Testis (tissue), 3 donors: ENCODE data around the gene NUBPL. TPM values are rescaled to one million over a fixed set of nuclear protein-coding genes. Genes with fewer than 3 reads are reported as not detected.

ENCODE experiments used
- DNase-seq: peaks from one replicate; pipeline ENCODE4 v3.0.0-alpha.2; 2019
- H3K27ac ChIP-seq, 2 donors: fragments of 200-600 bp; sonication (generic); one replicate each; pipeline ENCODE4 v1.5.1; 2019
- H3K27me3 ChIP-seq: fragments of 200-600 bp; sonication (generic); one replicate; pipeline ENCODE4 v1.5.1; 2019
- H3K36me3 ChIP-seq: fragments of 200-600 bp; sonication (generic); one replicate; pipeline ENCODE4 v1.5.1; 2017; ENCODE audit warnings: low read depth; ENCODE audit errors: missing control alignments
- H3K4me1 ChIP-seq: fragments of 200-600 bp; sonication (generic); one replicate; pipeline ENCODE4 v1.5.1; 2019
- H3K4me3 ChIP-seq, 2 donors: fragments of 200-600 bp; sonication (generic); one replicate each; pipeline ENCODE4 v1.5.1; 2017 to 2019
- H3K9me3 ChIP-seq: fragments of 200-600 bp; sonication (generic); one replicate; pipeline ENCODE4 v1.5.1; 2017
- CTCF ChIP-seq, 3 experiments: fragments of 450-650 bp in 2 of 3; fragments of 200-600 bp in 1 of 3; sonication (generic) in 1 of 3; IDR thresholded peaks; one replicate each; pipeline ENCODE4 v1.5.1; 2016 to 2019; ENCODE audit warnings: antibody characterized with exemption in 3 of 3, mild to moderate bottlenecking in 2 of 3, moderate library complexity in 1 of 3
- POLR2A ChIP-seq: fragments of 450-650 bp; IDR thresholded peaks from one replicate; pipeline ENCODE4 v1.6.1; 2017; ENCODE audit warnings: antibody characterized with exemption, mild to moderate bottlenecking, moderate library complexity
- WGBS, 2 donors: methylation state at CpG; one replicate each; pipeline ENCODE4 v1.1.5; 2018; 5-methylcytosine and 5-hydroxymethylcytosine counted together
- intact Hi-C: fragments of 100-400 bp; cut with DNase I; formaldehyde crosslinking; loops from one replicate; pipeline ENCODE4 v1.15.1; 2023; ENCODE audit warnings: low total_unique reads
- polyA plus RNA-seq: library from polyadenylated mRNA; stranded (reverse); fragments of 350-450 nt; fragmentation: Illumina TruSeq; extraction: RNeasy Lipid Tissue Mini Kit (QIAGEN cat#74804); gene quantifications from one replicate; pipeline ENCODE4 v1.2.3, GENCODE V29; 2014; ENCODE audit warnings: low read depth, low replicate concordance; ENCODE audit not compliant: insufficient read depth
- total RNA-seq, 2 donors: library from RNA; depleted of rRNA; stranded (reverse); fragments of >200 nt; gene quantifications; one replicate each; pipeline ENCODE4 v1.2.3, GENCODE V29; 2016

NUBPL gene
- total and polyA plus RNA-seq, 3 donors from 2014 or later = 7.8 to 25.0 (median 19.8) TPM

DNA sequence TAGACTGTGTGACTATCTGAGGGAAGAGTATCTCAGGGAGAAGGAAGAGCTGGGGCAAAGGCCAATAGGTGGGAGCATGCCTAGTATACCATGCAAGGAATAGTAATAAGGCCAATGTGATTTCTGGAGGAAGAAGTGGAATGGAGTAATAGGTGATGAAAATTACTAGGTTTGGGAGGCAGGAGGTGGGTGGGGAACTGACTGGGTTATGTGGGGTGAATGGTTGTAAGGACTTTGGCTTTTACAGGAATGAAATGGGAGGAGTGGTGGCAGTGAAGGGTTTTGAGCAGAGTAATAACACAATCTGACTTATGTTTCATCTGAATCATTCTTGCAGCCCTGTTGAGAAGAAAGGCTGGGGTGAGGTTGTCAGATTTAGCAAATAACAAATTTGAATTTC, 30.9 kb downstream of the NUBPL start:
- no peak overlapping the region for H3K27ac ChIP-seq
- H3K27me3 ChIP-seq = no peaks in the 10 kb centered on the region
- DNase-seq = no peak
- no peaks in the 10 kb centered on the region for H3K36me3 ChIP-seq
- TF ChIP-seq POLR2A (no peak), CTCF (IDR thresholded peaks at IDR 0.05) (no peak)
- intact Hi-C loops = no loop called here
- no peak overlapping the region for H3K4me3 ChIP-seq
- no peaks in the 10 kb centered on the region for H3K9me3 ChIP-seq
- no peaks in the 10 kb centered on the region for H3K4me1 ChIP-seq

DNA sequence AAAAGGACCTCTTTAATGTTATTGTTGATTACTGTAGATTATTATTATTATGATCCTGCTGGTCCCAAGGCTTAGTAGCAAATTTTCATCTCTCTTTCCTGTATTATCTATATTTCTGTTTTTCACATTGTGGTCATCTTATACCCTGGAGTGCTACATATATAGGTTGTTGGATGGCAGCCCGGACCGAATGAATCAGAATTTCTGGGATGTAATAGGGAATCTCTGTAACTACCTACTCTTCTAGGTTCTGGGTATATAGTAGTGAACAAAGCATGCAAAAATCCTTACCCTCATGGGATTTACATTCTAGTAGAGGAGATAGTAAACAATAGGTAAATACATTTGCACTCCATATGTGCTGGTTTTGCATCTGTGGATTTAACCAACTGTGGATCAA, 31.4 kb downstream of the NUBPL start:
- intact Hi-C loops = no loop called here
- Histone ChIP-seq H3K4me3 (no peak overlapping the region), H3K27ac (no peak overlapping the region), H3K36me3 (no peaks in the 10 kb centered on the region), H3K9me3 (no peaks in the 10 kb centered on the region), H3K4me1 (no peaks in the 10 kb centered on the region), H3K27me3 (no peaks in the 10 kb centered on the region)
- DNase-seq = no peak
- WGBS, 2 donors = 89 to 92% methylated on average over 2 of the region's 2 CpGs
- TF ChIP-seq POLR2A (no peak), CTCF (IDR thresholded peaks at IDR 0.05) (no peak)

DNA sequence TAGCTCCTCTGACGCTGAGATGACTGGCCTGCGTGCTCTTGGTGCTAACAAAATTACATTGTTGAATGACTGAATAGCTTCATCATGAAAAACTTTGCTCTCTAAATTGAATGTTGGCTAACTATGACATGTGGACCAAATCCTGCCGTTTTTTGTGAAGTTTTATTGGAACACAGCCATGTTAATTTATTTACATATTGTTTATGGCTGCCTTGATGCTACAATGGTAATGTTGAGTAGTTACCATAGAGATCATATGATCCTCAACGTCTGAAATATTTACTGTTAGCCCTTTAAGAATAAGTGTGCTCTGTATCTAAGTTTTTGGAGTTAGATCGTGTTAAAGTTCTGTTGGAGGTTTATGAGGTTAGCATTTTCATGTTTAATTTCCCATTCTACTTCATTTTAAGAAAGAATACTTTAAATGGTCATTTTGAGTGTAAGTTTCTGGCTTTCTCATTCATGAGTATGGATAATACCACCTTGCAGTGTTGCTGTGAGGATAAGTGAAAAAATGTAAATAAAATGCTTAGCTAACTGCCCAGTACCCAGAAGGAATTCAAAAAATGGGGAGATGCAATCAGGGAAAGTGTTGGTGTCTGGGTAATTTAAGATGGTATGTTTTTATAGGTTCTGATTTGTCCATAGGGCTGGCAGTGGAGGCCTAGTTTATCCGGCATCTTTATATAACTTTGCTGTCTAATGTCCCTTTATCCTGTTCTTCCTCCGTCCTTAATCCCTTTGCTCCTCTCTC, 35.3 kb downstream of the NUBPL start:
- H3K9me3 ChIP-seq = no peaks in the 10 kb centered on the region
- no peak overlapping the region for H3K27ac ChIP-seq
- H3K4me3 ChIP-seq = no peak overlapping the region
- no peaks in the 10 kb centered on the region for H3K36me3 ChIP-seq
- no peaks in the 10 kb centered on the region for H3K27me3 ChIP-seq
- no peaks in the 10 kb centered on the region for H3K4me1 ChIP-seq
- DNase-seq = no peak
- WGBS, 2 donors = 83 to 84% methylated on average over 7 of the region's 7 CpGs
- intact Hi-C loops = no loop called here
- TF ChIP-seq CTCF (IDR thresholded peaks at IDR 0.05) (no peak), POLR2A (no peak)

GRCh38 chr14:31605702-31606101, 44.5 kb downstream of the NUBPL start:
- Histone ChIP-seq H3K4me3 (no peak overlapping the region), H3K27ac (no peak overlapping the region), H3K4me1 (no peaks in the 10 kb centered on the region), H3K9me3 (no peaks in the 10 kb centered on the region), H3K36me3 (no peaks in the 10 kb centered on the region), H3K27me3 (no peaks in the 10 kb centered on the region)
- 96% methylated on average over 2 of the region's 2 CpGs for WGBS, 2 donors
- TF ChIP-seq CTCF (IDR thresholded peaks at IDR 0.05) (no peak), POLR2A (no peak)
- DNase-seq = no peak
- intact Hi-C loops = no loop called here

GRCh38 chr14:31611778-31612433, 50.7 kb downstream of the NUBPL start:
- no peak overlapping the region for H3K27ac ChIP-seq
- TF ChIP-seq POLR2A = no peak
- TF ChIP-seq CTCF (IDR thresholded peaks at IDR 0.05) = no peak
- 93 to 94% methylated on average over 3 of the region's 3 CpGs for WGBS, 2 donors
- intact Hi-C loops = no loop called here
- DNase-seq = no peak
- no peak overlapping the region for H3K4me3 ChIP-seq
- no peaks in the 10 kb centered on the region for H3K27me3 ChIP-seq
- no peaks in the 10 kb centered on the region for H3K9me3 ChIP-seq
- H3K36me3 ChIP-seq = no peaks in the 10 kb centered on the region
- no peaks in the 10 kb centered on the region for H3K4me1 ChIP-seq
